Measurements from ENCODE around the gene BABAM2.

DNA sequence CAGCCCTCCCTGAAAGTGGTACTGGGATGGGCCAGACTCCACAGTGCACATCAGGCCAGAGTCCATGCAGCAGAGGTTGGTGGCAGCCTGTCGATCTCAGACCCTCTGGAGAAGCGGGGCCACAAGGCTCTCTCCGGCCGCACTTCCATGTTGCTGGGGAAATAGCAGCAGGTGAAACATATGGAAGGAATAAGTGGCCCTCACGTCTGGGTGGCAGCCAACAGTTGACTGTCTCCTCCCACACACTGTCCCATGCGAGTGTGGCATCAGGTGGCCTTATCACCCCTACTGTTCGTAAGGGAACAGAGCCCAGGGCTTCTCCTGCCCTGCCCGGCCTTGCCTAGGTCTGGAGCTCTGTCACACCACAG lies 444.0 kb downstream of the BABAM2 start:
- TF ChIP-seq, protein P1, sequence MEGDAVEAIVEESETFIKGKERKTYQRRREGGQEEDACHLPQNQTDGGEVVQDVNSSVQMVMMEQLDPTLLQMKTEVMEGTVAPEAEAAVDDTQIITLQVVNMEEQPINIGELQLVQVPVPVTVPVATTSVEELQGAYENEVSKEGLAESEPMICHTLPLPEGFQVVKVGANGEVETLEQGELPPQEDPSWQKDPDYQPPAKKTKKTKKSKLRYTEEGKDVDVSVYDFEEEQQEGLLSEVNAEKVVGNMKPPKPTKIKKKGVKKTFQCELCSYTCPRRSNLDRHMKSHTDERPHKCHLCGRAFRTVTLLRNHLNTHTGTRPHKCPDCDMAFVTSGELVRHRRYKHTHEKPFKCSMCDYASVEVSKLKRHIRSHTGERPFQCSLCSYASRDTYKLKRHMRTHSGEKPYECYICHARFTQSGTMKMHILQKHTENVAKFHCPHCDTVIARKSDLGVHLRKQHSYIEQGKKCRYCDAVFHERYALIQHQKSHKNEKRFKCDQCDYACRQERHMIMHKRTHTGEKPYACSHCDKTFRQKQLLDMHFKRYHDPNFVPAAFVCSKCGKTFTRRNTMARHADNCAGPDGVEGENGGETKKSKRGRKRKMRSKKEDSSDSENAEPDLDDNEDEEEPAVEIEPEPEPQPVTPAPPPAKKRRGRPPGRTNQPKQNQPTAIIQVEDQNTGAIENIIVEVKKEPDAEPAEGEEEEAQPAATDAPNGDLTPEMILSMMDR (IDR thresholded peaks at IDR 0.05; ENCODE audit: low read depth, low read length), result no peak
- TF ChIP-seq POLR2A (IDR thresholded peaks at IDR 0.05; ENCODE audit: extremely low read depth, insufficient read length), result no peak
- TF ChIP-seq, protein P2, sequence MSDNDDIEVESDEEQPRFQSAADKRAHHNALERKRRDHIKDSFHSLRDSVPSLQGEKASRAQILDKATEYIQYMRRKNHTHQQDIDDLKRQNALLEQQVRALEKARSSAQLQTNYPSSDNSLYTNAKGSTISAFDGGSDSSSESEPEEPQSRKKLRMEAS (IDR thresholded peaks at IDR 0.05; ENCODE audit: low read depth, low read length), result no peak
